Measurements from ENCODE around the gene FAM229B.
"Not testable (repeated sequence)": the region's sequence is repeated elsewhere in the genome, so short reads cannot be mapped to it uniquely, and the experiment has no call there.

FAM229B gene

GRCh38 chr6:112087136-112087911, at the start of gene FAM229B, which contains the start of gene TUBE1:
Gene FAM229B (plus strand): TSS chr6:112087591. CDS start chr6:112099284, 11,693 bp downstream.
Gene TUBE1 (minus strand): TSS chr6:112087482. CDS start chr6:112087434, 48 bp downstream.
- peak; percentile 69 for DNase-seq (ENCODE audit: low read depth)

DNA sequence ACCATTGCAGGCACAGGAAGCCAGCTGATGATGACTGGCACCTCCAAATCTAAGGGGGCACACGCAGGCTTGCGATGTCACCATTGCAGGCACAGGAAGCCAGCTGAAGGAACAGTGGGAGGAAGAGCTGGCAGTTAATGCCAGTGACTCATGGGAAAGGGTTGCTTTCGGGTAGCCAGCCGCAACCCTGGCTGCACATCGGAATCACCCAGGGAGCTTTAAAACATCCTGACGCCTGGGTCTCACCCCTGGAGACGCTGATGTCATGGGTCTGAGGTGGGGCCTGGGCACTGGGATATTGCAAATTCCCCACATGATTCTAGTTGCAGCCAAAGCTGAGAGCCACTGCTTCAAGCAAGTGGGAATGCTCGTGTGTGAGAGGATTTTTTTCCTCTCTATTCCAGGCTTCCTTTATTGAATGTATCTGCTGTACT, 49.6 kb upstream of the FAM229B start:
- DNase-seq (ENCODE audit: low read depth): no peak

DNA sequence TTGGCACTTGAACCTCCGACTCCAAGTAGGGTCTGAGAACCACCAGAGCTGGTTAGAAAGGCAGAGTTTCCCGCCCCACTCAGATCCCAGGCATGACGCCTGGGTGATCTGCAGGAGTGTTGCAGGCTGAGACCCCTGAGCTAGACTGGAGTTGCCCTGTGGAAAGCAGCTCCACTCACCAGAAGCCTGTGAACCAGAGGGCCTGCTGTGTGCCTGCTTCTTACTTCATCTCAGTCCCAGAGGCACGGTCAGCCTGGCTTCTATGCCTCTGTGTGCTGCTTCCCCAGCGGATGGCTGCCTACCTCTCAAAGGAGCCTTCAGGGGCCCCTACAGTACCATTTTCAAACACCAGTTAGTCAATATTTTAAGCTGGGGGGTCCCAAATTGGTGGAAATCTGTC, 49.1 kb upstream of the FAM229B start:
- no peak for DNase-seq (ENCODE audit: low read depth)

DNA sequence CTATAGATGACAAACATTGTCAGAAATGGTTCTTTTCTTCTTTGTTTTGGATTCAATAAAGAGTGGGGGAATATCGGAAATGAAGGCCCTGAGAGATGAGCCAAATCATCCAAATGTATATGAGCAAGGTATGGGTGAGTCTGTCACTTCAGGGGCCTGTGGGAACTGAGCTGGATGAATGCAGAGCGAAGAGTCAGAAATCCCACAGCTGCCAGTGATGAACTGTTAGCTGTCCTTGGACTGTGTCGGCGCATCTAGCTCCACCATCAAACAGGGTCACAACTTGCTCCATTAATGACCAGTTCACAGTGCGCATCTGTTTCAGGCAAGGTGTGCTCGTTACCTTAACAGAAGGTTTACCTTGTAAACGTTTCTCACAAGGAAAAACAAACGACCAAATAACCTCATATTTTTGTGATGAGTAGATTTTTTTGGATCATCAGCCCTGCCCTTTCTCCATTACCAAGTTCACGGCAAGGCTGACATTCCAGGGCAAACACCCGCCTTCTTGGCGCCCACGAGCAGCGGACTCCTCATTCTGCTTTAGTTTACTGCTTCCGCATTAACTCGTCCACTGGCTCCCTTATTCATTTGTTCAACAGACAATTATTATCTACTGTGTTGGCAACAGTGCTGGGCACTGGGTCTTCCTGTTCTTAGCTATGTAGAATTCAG, 48.5 kb upstream of the FAM229B start:
- DNase-seq (ENCODE audit: low read depth): no peak

DNA sequence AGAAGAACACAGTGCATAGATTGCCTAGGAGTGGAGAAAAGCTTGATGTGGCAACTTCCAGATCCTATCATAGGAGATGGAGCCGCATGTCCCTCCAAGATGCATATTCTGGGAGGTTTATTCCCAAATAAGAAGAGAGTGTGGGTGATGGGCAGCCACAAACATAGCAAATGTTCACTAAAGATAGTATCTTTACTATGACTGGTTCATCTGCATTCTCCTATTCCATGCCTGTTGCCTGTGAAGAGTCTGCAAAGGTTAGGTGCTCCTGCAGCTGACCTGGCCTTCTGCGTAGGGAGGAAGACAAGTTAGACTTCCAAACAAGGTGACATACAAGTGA, 48.0 kb upstream of the FAM229B start:
- no peak for DNase-seq (ENCODE audit: low read depth)

DNA sequence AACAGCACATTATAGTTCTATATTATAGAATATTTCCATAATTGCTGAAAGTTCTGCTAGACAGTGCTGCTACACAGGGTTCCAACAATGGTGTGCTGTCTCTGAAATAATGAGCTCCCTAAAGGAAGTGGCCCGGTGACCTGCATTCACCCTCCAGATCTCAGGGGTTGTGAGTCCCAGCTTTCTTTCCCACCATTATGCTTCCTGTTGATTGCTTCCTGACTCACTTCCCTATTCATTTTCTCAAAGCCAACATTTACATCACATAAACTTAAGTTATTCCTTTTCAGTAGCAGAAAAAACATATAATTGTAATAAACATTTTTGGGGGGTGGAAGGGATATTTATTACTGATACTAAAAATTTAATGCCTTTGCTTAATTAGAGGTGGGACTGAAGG, 46.4 kb upstream of the FAM229B start:
- DNase-seq (ENCODE audit: low read depth): no peak

- DNase-seq (ENCODE audit: low read depth): no peak
Measured at GRCh38 chr6:112041535-112041934, 45.9 kb upstream of the FAM229B start.

- peak; percentile 92 for DNase-seq (ENCODE audit: low read depth)
Measured at GRCh38 chr6:112043032-112044007, 44.1 kb upstream of the FAM229B start.

DNA sequence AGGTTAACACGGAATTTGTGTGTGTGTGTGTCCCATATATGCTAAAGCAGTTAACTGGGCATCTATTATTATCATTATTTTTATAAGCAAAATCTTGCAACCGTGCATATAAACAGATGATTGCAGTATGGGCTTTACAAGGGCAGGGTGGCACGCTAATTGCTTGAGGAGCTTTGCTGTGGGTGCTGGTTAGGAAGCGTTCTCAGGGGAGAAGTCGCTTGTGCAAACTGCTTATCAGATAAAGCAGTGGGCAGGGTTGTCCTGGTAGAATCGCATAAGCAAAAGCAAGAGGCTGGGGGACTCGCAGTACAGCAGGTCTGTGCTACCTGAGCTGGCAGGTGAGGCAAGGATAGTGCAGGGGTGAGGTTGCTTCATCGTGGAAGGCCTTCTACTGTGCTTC, 43.2 kb upstream of the FAM229B start:
- no peak for DNase-seq (ENCODE audit: low read depth)

DNA sequence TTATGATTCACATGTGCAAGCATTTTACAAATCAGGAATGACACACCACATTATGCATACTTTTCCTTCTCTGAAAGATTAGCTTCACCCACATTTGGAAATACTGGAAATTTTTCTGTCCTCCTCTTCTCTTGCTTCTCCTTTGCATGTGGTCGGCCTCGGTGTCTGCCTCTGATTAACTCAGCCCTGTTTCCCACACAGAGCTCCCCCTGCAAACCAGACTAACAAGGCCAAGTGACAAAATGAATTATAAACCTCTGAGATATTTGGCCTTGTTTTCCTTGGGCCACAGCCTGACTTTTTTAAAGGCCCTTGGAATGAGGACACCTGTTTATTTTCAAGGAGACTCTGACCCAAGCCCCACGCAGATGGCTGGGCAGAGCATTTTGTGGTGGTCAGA, 42.5 kb upstream of the FAM229B start:
- DNase-seq (ENCODE audit: low read depth): no peak

DNA sequence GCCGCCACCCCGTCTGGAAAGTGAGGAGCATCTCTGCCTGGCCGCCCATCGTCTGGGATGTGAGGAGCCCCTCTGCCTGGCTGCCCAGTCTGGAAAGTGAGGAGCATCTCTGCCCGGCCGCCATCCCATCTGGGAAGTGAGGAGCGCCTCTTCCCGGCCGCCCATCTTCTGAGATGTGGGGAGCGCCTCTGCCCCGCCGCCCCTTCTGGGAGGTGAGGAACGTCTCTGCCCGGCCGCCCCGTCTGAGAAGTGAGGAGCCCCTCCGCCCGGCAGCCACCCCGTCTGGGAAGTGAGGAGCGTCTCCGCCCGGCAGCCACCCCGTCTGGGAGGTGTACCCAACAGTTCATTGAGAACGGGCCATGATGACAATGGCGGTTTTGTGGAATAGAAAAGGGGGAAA, 39.9 kb upstream of the FAM229B start:
- DNase-seq (ENCODE audit: low read depth): not testable (repeated sequence)

DNA sequence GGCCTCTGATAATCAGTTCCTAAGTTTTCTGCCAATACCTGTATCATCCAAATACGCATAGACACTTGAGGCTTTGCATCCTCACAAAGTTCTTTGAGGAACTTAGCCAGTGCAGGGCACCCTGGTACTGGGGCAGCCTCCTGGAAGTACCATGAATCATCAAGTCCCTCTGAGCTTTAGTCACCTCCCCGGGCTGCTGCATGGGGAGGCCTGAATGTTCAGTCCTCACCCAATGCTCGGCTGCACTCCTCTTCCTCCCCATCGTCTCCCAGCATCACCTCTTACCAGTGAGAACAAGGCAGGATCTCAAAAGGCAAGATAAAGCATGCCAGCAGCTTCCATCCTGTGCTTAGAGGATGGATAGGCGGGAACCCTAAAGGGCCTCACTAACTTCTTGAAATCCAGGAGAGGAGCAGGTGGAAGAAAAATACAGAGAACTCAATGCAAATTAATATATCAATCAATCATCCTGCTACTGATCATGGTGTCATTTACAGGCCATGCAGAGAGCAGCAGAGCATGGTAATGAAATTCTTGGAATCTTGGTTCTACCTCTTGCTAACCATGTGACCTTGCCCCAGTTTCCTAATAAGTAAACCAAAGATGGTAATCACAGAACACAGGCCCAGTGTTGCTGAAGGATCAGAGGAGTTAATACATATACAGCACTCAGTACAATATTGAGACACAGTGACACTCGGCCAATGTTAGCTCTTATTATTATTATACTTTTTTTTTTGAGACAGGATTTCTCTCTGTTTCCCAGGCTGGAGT, 38.2 kb upstream of the FAM229B start:
- DNase-seq (ENCODE audit: low read depth): no peak

DNA sequence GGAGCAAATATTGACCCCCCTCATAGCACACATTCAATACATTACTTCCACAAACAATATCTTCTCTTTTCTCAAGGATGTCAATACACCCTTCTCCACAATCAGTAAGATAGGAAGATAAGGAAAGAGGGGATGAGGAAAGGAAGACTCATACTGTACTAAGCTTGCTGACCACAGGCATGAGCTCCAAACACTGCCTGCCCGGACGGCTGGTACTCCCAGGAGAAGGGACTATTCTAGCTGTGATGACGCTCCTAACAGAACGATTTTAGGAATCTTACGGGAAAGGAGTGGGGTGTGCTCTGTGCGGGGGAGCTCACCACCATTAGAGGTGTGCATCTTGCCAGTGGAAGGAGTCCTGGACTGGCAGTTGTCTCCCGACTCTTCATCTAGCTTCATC, 37.4 kb upstream of the FAM229B start:
- no peak for DNase-seq (ENCODE audit: low read depth)

- no peak for DNase-seq (ENCODE audit: low read depth)
Measured at GRCh38 chr6:112050429-112050828, 37.0 kb upstream of the FAM229B start.

GRCh38 chr6:112051251-112051740, 36.1 kb upstream of the FAM229B start:
- not testable (repeated sequence) for DNase-seq (ENCODE audit: low read depth)

GRCh38 chr6:112054001-112054400, 33.4 kb upstream of the FAM229B start, which contains the start of gene CCN6:
Gene CCN6 (plus strand): TSS chr6:112054104. CDS start chr6:112054358, 254 bp downstream.
- no peak for DNase-seq (ENCODE audit: low read depth)

DNA sequence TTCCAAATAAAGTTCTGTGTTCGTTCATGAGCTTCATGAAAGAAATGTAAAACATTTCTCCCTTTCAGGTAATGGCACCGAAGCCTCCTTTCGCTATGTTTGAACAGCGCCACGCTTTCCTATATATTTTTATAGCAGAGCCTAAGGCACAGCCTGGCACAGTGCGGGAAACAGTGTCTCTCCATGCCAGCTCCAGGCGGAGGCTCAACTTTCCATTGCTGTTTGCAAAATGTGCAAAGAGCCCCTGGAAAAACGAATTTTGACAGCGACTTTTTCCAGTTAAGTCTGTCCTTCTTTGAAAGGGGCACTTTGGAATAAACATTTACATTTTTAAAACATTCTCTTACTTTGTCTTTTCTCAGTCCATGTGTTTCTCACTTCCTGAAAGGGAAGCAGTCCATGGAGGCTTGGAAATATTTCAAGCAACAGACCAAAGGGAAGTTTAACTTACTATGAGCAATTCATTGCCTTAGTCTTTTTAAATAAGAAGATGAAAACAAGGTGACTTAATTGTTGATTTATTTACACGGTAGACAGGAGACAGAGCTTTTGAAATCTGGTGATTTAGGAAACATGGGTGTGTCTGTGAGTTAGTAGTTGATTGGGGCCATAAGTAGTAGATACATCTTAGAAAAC, 32.7 kb upstream of the FAM229B start:
- DNase-seq (ENCODE audit: low read depth): no peak

- DNase-seq (ENCODE audit: low read depth): no peak
Measured at GRCh38 chr6:112058243-112059032, 29.0 kb upstream of the FAM229B start.

GRCh38 chr6:112061605-112062004, 25.8 kb upstream of the FAM229B start:
- DNase-seq (ENCODE audit: low read depth): no peak

GRCh38 chr6:112062966-112063365, 24.4 kb upstream of the FAM229B start:
- no peak for DNase-seq (ENCODE audit: low read depth)
